ENCODE measurements around the gene CUBN.

DNA sequence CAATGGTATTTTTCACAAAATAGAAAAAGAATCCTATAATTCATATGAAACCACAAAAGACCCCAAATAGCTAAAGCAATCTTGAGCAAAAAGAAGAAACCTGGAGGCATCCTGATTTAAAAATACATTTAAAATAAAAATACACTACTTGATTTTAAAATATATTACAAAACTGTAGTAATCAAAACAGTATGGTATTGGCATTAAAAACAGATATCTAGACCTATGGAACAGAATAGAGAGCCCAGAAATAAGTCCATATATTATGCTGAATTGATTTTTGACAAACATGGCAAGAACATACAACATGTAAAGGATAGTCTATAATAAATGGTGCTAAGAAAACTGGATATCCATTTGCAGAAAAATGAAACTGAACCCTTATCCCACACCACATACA is 34.8 kb downstream of the CUBN start:
- TF ChIP-seq, protein P1, sequence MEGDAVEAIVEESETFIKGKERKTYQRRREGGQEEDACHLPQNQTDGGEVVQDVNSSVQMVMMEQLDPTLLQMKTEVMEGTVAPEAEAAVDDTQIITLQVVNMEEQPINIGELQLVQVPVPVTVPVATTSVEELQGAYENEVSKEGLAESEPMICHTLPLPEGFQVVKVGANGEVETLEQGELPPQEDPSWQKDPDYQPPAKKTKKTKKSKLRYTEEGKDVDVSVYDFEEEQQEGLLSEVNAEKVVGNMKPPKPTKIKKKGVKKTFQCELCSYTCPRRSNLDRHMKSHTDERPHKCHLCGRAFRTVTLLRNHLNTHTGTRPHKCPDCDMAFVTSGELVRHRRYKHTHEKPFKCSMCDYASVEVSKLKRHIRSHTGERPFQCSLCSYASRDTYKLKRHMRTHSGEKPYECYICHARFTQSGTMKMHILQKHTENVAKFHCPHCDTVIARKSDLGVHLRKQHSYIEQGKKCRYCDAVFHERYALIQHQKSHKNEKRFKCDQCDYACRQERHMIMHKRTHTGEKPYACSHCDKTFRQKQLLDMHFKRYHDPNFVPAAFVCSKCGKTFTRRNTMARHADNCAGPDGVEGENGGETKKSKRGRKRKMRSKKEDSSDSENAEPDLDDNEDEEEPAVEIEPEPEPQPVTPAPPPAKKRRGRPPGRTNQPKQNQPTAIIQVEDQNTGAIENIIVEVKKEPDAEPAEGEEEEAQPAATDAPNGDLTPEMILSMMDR (IDR thresholded peaks at IDR 0.05), result no peak
- TF ChIP-seq POLR2AphosphoS5 (IDR thresholded peaks at IDR 0.05) (no peak), POLR2A (IDR thresholded peaks at IDR 0.05) (no peak)
